K562 (cell line): Measurements from ENCODE around the gene PRR11.

Experiments used
- BRCA1 ChIP-seq, 2 experiments: fragments of 450-650 bp in 1 of 2; sonication (generic) in 1 of 2; formaldehyde crosslinking in 1 of 2; IDR thresholded peaks; 2 replicates each; pipeline versions ENCODE4 v1.5.0 to v1.6.1; 2017 to 2020; ENCODE audit warnings: mild to moderate bottlenecking in 1 of 2, missing genetic modification reagents in 1 of 2
- ELK1 ChIP-seq: sonication (generic); formaldehyde crosslinking; IDR thresholded peaks from 2 replicates; pipeline ENCODE4 v1.8.1; 2022; ENCODE audit warnings: missing genetic modification reagents
- KLF1 ChIP-seq: fragments of 450-650 bp; IDR thresholded peaks from 2 replicates; pipeline ENCODE4 v1.6.1; 2016; ENCODE audit warnings: missing genetic modification characterization, missing compliant biosample characterization
- POLR2A ChIP-seq: fragments of 450-650 bp; conservative IDR thresholded peaks from 2 replicates; pipeline ENCODE4 v1.6.1; 2016
- TAF1 ChIP-seq: IDR thresholded peaks from 2 replicates; pipeline ENCODE4 v1.6.1; 2011; ENCODE audit warnings: mild to moderate bottlenecking, low read length, moderate library complexity; ENCODE audit not compliant: insufficient read depth, control insufficient read depth, severe bottlenecking; ENCODE audit errors: extremely low read depth
- TEAD4 ChIP-seq, 2 experiments: sonication (generic) in 1 of 2; formaldehyde crosslinking in 1 of 2; IDR thresholded peaks; 2 replicates each; pipeline versions ENCODE4 v1.6.1 to v1.8.0; 2012 to 2022; ENCODE audit warnings: borderline replicate concordance in 1 of 2, inconsistent platforms in 1 of 2, low read length in 1 of 2, mild to moderate bottlenecking in 1 of 2, missing genetic modification reagents in 1 of 2

GRCh38 chr17:59154721-59155438, 666 bp upstream of the PRR11 start, which contains the start of gene SKA2:
- TF ChIP-seq KLF1 (0 out of 2 replicates have a peak, but pooled peaks have one; percentile 44), TEAD4 (IDR thresholded peaks at IDR 0.05; ENCODE audit: low read length) (peak; percentile 95), TEAD4 (CRISPR knock-in tag; IDR thresholded peaks at IDR 0.05; ENCODE audit: borderline replicate concordance) (no peak), POLR2A (peak; percentile 84), ELK1 (CRISPR knock-in tag) (no peak), TAF1 (peak; percentile 58), BRCA1 (IDR thresholded peaks at IDR 0.05) (no peak), BRCA1 (CRISPR knock-in tag; IDR thresholded peaks at IDR 0.05) (no peak)
